HepG2 (cell line): ENCODE results near the gene RPRML. TPM values are rescaled to one million over a fixed set of nuclear protein-coding genes. Genes with fewer than 3 reads are reported as not detected.

Source experiments
- CHD4 ChIP-seq: fragments of 200-600 bp; sonication (generic); IDR thresholded peaks from 2 replicates; pipeline ENCODE4 v1.7.0; 2017; ENCODE audit warnings: mild to moderate bottlenecking, low read length, borderline replicate concordance
- HDAC1 ChIP-seq: sonication (generic); formaldehyde crosslinking; IDR thresholded peaks from 2 replicates; pipeline ENCODE4 v1.5.1; 2020; ENCODE audit warnings: mild to moderate bottlenecking, missing genetic modification reagents
- MIER2 ChIP-seq: IDR thresholded peaks from 2 replicates; pipeline ENCODE4 v1.6.1; 2016; ENCODE audit warnings: missing biosample characterization, missing genetic modification reagents
- PAF1 ChIP-seq: IDR thresholded peaks from 2 replicates; pipeline ENCODE4 v1.6.1; 2016; ENCODE audit warnings: missing genetic modification reagents, missing compliant biosample characterization
- PAXIP1 ChIP-seq: sonication (generic); formaldehyde crosslinking; conservative IDR thresholded peaks from 2 replicates; pipeline ENCODE4 v1.4.0; 2020; ENCODE audit warnings: mild to moderate bottlenecking, missing genetic modification reagents, moderate library complexity
- PBX2 ChIP-seq: IDR thresholded peaks from 2 replicates; pipeline ENCODE4 v1.6.1; 2016; ENCODE audit warnings: control low read depth
- RFXANK ChIP-seq: IDR thresholded peaks from 2 replicates; pipeline ENCODE4 v1.6.1; 2016
- RORA ChIP-seq: sonication (generic); formaldehyde crosslinking; IDR thresholded peaks from 2 replicates; pipeline ENCODE4 v1.5.0; 2020; ENCODE audit warnings: mild to moderate bottlenecking, missing genetic modification reagents, moderate library complexity
- SAP130 ChIP-seq: IDR thresholded peaks from 2 replicates; pipeline ENCODE4 v1.6.1; 2016; ENCODE audit warnings: low read depth
- ZMAT5 ChIP-seq: sonication (generic); formaldehyde crosslinking; IDR thresholded peaks from 2 replicates; pipeline ENCODE4 v1.5.0; 2020; ENCODE audit warnings: mild to moderate bottlenecking, low read depth, missing genetic modification reagents, borderline replicate concordance
- ZMYM3 ChIP-seq: sonication (generic); formaldehyde crosslinking; IDR thresholded peaks from 2 replicates; pipeline ENCODE4 v1.5.1; 2020; ENCODE audit warnings: mild to moderate bottlenecking, missing genetic modification reagents
- polyA plus RNA-seq, 8 experiments: library from polyadenylated mRNA; depleted of rRNA in 3 of 8; stranded (reverse) in 7 of 8; unstranded in 1 of 8; fragments of >200 nt; fragmentation: Illumina TruSeq in 4 of 8; extraction: Trizol in 4 of 8; gene quantifications; 2 replicates each; pipeline versions ENCODE4 v1.2.1 to v1.2.3, GENCODE V29; 2011 to 2016; ENCODE audit warnings: low read depth in 4 of 8, missing spikeins in 1 of 8, mixed read lengths in 1 of 8; ENCODE audit not compliant: insufficient read depth in 1 of 8
- total RNA-seq, 5 experiments: library from RNA; depleted of rRNA; stranded (reverse); fragments of >200 nt; fragmentation: Illumina TruSeq; extraction: Trizol; gene quantifications; 2 replicates each; pipeline ENCODE4 v1.2.3, GENCODE V29; 2016; ENCODE audit warnings: low read depth in 1 of 5
- TF ChIP-seq, protein P1 (sequence below): sonication (generic); formaldehyde crosslinking; IDR thresholded peaks from 2 replicates; pipeline ENCODE4 v1.4.0; 2020; ENCODE audit warnings: missing genetic modification reagents
- TF ChIP-seq, protein P2 (sequence below): sonication (generic); formaldehyde crosslinking; IDR thresholded peaks from one replicate; pipeline ENCODE4 v1.5.1; 2020; ENCODE audit warnings: mild to moderate bottlenecking, missing genetic modification reagents; ENCODE audit errors: not compliant biosample characterization
- TF ChIP-seq, protein P3 (sequence below): sonication (generic); formaldehyde crosslinking; IDR thresholded peaks from 2 replicates; pipeline ENCODE4 v1.8.1; 2023; ENCODE audit warnings: mild to moderate bottlenecking, missing genetic modification reagents

RPRML gene
- total and polyA plus RNA-seq, 2 of the 13 experiments (the other 11 are each of a cell fraction or from before 2014, with no cell fraction given), result not detected

- TF ChIP-seq, protein P1, sequence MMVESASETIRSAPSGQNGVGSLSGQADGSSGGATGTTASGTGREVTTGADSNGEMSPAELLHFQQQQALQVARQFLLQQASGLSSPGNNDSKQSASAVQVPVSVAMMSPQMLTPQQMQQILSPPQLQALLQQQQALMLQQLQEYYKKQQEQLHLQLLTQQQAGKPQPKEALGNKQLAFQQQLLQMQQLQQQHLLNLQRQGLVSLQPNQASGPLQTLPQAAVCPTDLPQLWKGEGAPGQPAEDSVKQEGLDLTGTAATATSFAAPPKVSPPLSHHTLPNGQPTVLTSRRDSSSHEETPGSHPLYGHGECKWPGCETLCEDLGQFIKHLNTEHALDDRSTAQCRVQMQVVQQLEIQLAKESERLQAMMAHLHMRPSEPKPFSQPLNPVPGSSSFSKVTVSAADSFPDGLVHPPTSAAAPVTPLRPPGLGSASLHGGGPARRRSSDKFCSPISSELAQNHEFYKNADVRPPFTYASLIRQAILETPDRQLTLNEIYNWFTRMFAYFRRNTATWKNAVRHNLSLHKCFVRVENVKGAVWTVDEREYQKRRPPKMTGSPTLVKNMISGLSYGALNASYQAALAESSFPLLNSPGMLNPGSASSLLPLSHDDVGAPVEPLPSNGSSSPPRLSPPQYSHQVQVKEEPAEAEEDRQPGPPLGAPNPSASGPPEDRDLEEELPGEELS, result peak; percentile 48; the same call in 1 of the 2 replicates
- TF ChIP-seq PAF1 (no peak), ZMYM3 (CRISPR knock-in tag) (no peak), SAP130 (CRISPR knock-in tag) (peak; percentile 49), RORA (CRISPR knock-in tag) (no peak), HDAC1 (CRISPR knock-in tag) (peak; percentile 45), PAXIP1 (CRISPR knock-in tag) (peak; percentile 79), MIER2 (CRISPR knock-in tag) (0 out of 2 replicates have a peak, but pooled peaks have one; percentile 21), ZMAT5 (CRISPR knock-in tag) (no peak), PBX2 (no peak), RFXANK (CRISPR knock-in tag) (no peak), CHD4 (no peak)
- TF ChIP-seq, protein P2, sequence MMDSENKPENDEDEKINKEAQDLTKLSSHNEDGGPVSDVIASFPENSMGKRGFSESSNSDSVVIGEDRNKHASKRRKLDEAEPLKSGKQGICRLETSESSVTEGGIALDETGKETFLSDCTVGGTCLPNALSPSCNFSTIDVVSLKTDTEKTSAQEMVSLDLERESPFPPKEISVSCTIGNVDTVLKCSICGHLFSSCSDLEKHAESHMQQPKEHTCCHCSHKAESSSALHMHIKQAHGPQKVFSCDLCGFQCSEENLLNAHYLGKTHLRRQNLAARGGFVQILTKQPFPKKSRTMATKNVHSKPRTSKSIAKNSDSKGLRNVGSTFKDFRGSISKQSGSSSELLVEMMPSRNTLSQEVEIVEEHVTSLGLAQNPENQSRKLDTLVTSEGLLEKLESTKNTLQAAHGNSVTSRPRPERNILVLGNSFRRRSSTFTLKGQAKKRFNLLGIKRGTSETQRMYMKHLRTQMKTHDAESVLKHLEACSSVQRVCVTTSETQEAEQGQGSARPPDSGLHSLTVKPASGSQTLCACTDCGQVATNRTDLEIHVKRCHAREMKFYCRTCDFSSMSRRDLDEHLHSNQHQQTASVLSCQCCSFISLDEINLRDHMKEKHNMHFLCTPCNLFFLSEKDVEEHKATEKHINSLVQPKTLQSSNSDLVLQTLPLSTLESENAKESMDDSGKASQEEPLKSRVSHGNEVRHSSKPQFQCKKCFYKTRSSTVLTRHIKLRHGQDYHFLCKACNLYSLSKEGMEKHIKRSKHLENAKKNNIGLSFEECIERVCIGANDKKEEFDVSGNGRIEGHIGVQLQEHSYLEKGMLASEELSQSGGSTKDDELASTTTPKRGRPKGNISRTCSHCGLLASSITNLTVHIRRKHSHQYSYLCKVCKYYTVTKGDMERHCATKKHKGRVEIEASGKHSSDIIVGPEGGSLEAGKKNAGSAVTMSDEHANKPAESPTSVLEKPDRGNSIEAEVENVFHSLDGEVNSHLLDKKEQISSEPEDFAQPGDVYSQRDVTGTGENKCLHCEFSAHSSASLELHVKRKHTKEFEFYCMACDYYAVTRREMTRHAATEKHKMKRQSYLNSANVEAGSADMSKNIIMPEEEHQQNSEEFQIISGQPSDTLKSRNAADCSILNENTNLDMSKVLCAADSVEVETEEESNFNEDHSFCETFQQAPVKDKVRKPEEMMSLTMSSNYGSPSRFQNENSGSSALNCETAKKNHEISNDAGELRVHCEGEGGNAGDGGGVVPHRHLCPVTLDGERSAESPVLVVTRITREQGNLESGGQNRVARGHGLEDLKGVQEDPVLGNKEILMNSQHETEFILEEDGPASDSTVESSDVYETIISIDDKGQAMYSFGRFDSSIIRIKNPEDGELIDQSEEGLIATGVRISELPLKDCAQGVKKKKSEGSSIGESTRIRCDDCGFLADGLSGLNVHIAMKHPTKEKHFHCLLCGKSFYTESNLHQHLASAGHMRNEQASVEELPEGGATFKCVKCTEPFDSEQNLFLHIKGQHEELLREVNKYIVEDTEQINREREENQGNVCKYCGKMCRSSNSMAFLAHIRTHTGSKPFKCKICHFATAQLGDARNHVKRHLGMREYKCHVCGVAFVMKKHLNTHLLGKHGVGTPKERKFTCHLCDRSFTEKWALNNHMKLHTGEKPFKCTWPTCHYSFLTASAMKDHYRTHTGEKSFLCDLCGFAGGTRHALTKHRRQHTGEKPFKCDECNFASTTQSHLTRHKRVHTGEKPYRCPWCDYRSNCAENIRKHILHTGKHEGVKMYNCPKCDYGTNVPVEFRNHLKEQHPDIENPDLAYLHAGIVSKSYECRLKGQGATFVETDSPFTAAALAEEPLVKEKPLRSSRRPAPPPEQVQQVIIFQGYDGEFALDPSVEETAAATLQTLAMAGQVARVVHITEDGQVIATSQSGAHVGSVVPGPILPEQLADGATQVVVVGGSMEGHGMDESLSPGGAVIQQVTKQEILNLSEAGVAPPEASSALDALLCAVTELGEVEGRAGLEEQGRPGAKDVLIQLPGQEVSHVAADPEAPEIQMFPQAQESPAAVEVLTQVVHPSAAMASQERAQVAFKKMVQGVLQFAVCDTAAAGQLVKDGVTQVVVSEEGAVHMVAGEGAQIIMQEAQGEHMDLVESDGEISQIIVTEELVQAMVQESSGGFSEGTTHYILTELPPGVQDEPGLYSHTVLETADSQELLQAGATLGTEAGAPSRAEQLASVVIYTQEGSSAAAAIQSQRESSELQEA (CRISPR knock-in tag), result no peak
- TF ChIP-seq, protein P3, sequence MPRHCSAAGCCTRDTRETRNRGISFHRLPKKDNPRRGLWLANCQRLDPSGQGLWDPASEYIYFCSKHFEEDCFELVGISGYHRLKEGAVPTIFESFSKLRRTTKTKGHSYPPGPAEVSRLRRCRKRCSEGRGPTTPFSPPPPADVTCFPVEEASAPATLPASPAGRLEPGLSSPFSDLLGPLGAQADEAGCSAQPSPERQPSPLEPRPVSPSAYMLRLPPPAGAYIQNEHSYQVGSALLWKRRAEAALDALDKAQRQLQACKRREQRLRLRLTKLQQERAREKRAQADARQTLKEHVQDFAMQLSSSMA (CRISPR knock-in tag), result no peak
These were observed 3.5 kb upstream of the RPRML start (continued) for GRCh38 chr17:46982577-46982976.
